ENCODE results near the gene YLPM1. TPM values are rescaled to one million over a fixed set of nuclear protein-coding genes. Genes with fewer than 3 reads are reported as not detected.

Gene YLPM1
- total RNA-seq, 1 donor from 2014 or later, result 90.4 TPM

GRCh38 chr14:74882103-74882920, 119.2 kb downstream of the YLPM1 start:
- Mint-ChIP-seq H3K9me3 (no peaks in the 10 kb centered on the region), H3K4me1 (ENCODE audit: unreplicated experiment) (peaks cover 44% of the 10 kb centered on the region)
- no peak for DNase-seq (ENCODE audit: extremely low spot score, unreplicated experiment)

More at GRCh38 chr14:74882103-74882920, 119.2 kb downstream of the YLPM1 start:
- H3K27me3 Mint-ChIP-seq, result no peaks in the 10 kb centered on the region
- no peak for TF ChIP-seq CTCF (conservative IDR thresholded peaks at IDR 0.05)
- H3K27ac Mint-ChIP-seq, result peak overlapping the region; percentile 99
- peaks cover 7% of the 10 kb centered on the region for H3K36me3 Mint-ChIP-seq
- H3K4me3 Mint-ChIP-seq, result peak overlapping the region; percentile 100

Other genes with a start within 250 kb of the YLPM1 start
- 1.1 and 2.4 TPM in 2 replicates for gene LTBP2, start 151.1 kb upstream of the YLPM1 start, total RNA-seq (ENCODE audit: low replicate concordance)
- gene AREL1, start 50.2 kb upstream of the YLPM1 start, total RNA-seq (ENCODE audit: low replicate concordance), result 41.5 and 41.6 TPM in 2 replicates
- gene FCF1, start 50.2 kb upstream of the YLPM1 start, total RNA-seq (ENCODE audit: low replicate concordance), result 44.6 and 48.0 TPM in 2 replicates
- gene PROX2, start 112.8 kb downstream of the YLPM1 start, total RNA-seq (ENCODE audit: low replicate concordance), result not detected in 2 replicates
- 97.2 and 114 TPM in 2 replicates for gene DLST, start 118.6 kb downstream of the YLPM1 start, total RNA-seq (ENCODE audit: low replicate concordance)
- 5.3 and 7.5 TPM in 2 replicates for gene RPS6KL1, start 159.9 kb downstream of the YLPM1 start, total RNA-seq (ENCODE audit: low replicate concordance)
- 8.4 and 16.8 TPM in 2 replicates for gene PGF, start 192.3 kb downstream of the YLPM1 start, total RNA-seq (ENCODE audit: low replicate concordance)
- 36.5 and 45.0 TPM in 2 replicates for gene EIF2B2, start 239.6 kb downstream of the YLPM1 start, total RNA-seq (ENCODE audit: low replicate concordance)

Measured in type B pancreatic cell (in vitro differentiated cells).